Bronchial epithelial cell (primary cell): ENCODE data around the gene TMEM248. TPM values are rescaled to one million over a fixed set of nuclear protein-coding genes. Genes with fewer than 3 reads are reported as not detected.
"Not testable (repeated sequence)": the region's sequence is repeated elsewhere in the genome, so short reads cannot be mapped to it uniquely, and the experiment has no call there.

Experiments used
- DNase-seq: peaks from one replicate; pipeline ENCODE4 v3.0.0-alpha.2; 2010; ENCODE audit warnings: low read depth
- FAIRE-seq: peaks from 2 replicates; lab custom pipeline; 2011; peaks lifted over from hg19 to GRCh38; lab: Jason Lieb, UNC
- H3K27me3 ChIP-seq: 2 replicates; pipeline ENCODE4 v1.5.1; 2011; ENCODE audit warnings: low read length; ENCODE audit not compliant: control insufficient read depth, insufficient read depth
- H3K36me3 ChIP-seq: 2 replicates; pipeline ENCODE4 v1.5.1; 2011; ENCODE audit warnings: low read length; ENCODE audit not compliant: control insufficient read depth, insufficient read depth
- H3K4me3 ChIP-seq: 2 replicates; pipeline ENCODE4 v1.5.1; 2011; ENCODE audit warnings: mild to moderate bottlenecking, low read depth, low read length, control low read depth
- CTCF ChIP-seq: IDR thresholded peaks from 2 replicates; pipeline ENCODE4 v1.5.1; 2011; ENCODE audit warnings: mild to moderate bottlenecking, moderate library complexity, low read length, control low read depth, inconsistent platforms; ENCODE audit not compliant: insufficient read depth, severe bottlenecking
- total RNA-seq: library from RNA; depleted of rRNA; stranded (reverse); fragments of >200 nt; gene quantifications from 2 replicates; pipeline ENCODE4 v1.2.1, GENCODE V29; 2014

Gene TMEM248
- total RNA-seq, 1 donor from 2014 or later, result 45.3 TPM

- FAIRE-seq (no peak), DNase-seq (no peak)
- Histone ChIP-seq H3K4me3 (no peak overlapping the region), H3K27me3 (no peaks in the 10 kb centered on the region), H3K36me3 (peaks cover 1% of the 10 kb centered on the region)
- TF ChIP-seq CTCF, result no peak
Measured at GRCh38 chr7:66905278-66905677, 15.7 kb upstream of the TMEM248 start.

GRCh38 chr7:66905689-66906088, 15.3 kb upstream of the TMEM248 start:
- H3K27me3 ChIP-seq, result no peaks in the 10 kb centered on the region
- FAIRE-seq, result no peak
- TF ChIP-seq CTCF, result peak; percentile 16

DNA sequence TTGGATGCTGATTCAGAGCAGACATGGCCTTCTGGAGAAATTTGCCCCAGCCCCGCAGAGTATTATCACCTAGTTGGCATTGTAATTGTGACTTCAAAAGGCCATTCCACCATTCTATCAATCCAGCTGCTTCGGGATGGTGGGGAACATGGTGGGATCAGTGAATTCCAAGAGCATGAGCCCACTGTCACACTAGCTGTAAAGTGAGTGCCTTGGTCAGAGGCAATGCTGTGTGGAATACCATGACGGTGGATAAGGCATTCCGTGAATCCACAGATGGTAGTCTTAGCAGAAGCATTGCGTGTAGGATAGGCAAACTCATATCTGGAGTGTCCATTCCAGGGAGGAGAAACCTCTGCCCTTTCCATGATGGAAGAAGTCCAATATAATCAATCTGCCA, 13.3 kb upstream of the TMEM248 start:
- no peak for FAIRE-seq

More at GRCh38 chr7:66905689-66906088, 15.3 kb upstream of the TMEM248 start:
- Histone ChIP-seq H3K36me3 (peaks cover 1% of the 10 kb centered on the region), H3K4me3 (no peak overlapping the region)
- DNase-seq, result no peak

GRCh38 chr7:66908598-66908997, 12.4 kb upstream of the TMEM248 start:
- not testable (repeated sequence) for H3K27me3 ChIP-seq, DNase-seq, H3K36me3 ChIP-seq, FAIRE-seq, H3K4me3 ChIP-seq

More for the DNA sequence above, 13.3 kb upstream of the TMEM248 start:
- Histone ChIP-seq H3K27me3 (no peaks in the 10 kb centered on the region), H3K4me3 (no peak overlapping the region), H3K36me3 (peaks cover 1% of the 10 kb centered on the region)
- no peak for TF ChIP-seq CTCF
- DNase-seq, result no peak

GRCh38 chr7:66910789-66911188, 10.2 kb upstream of the TMEM248 start:
- no peaks in the 10 kb centered on the region for H3K27me3 ChIP-seq
- DNase-seq, result no peak
- TF ChIP-seq CTCF, result no peak
- FAIRE-seq, result no peak
- H3K4me3 ChIP-seq, result no peak overlapping the region
- H3K36me3 ChIP-seq, result peaks cover under 1% of the 10 kb centered on the region

GRCh38 chr7:66911191-66911590, 9.8 kb upstream of the TMEM248 start:
- not testable (repeated sequence) for H3K27me3 ChIP-seq, H3K4me3 ChIP-seq, FAIRE-seq, DNase-seq, H3K36me3 ChIP-seq

DNA sequence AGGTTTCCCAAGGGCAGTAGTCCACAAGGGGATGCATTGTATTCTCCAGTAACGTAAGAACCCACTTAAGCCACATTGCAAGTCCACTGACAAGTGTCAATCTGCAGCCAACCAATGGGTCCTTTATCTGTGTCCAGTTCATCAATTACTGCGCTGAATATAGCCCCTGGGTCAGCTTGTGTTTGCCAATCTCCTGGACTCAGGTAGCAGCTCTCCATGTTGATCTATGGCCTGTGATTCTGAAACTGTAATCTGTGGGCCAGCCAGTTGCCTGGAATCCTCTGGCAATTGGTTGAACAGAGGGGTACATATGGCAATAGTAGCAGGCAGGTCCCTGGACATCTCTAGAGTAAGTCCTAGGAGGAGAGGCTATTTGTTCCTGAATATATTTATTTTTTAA, 8.8 kb upstream of the TMEM248 start:
- no peaks in the 10 kb centered on the region for H3K36me3 ChIP-seq
- no peaks in the 10 kb centered on the region for H3K27me3 ChIP-seq
- no peak for FAIRE-seq
- TF ChIP-seq CTCF, result no peak
- DNase-seq, result no peak
- no peak overlapping the region for H3K4me3 ChIP-seq
